ENCODE data around the gene C6orf136. TPM values are rescaled to one million over a fixed set of nuclear protein-coding genes. Genes with fewer than 3 reads are reported as not detected.

Gene C6orf136
- total and polyA plus RNA-seq, 4 donors, result 8.5 to 51.1 (median 23.7) TPM

- Histone ChIP-seq H3K27me3 (ENCODE audit: control insufficient read depth, insufficient read depth, low read length) (no peaks in the 10 kb centered on the region), H3K9me3 (ENCODE audit: control insufficient read depth, insufficient read depth, low read length) (no peaks in the 10 kb centered on the region), H3K36me3 (ENCODE audit: control insufficient read depth, insufficient read depth, low read length) (peaks cover 81% of the 10 kb centered on the region), H3K4me1 (ENCODE audit: control insufficient read depth, insufficient read depth, low read length) (no peaks in the 10 kb centered on the region), H3K27ac (ENCODE audit: low read depth, low read length) (no peak overlapping the region), H3K4me3 (ENCODE audit: low read depth, low read length) (no peak overlapping the region)
- 100% methylated on average over 3 of the region's 3 CpGs for WGBS (ENCODE audit: insufficient coverage)
- DNase-seq (ENCODE audit: low read depth in 4 of 6, low spot score in 6 of 6), result no peak
Measured at GRCh38 chr6:30635834-30636233, 11.1 kb upstream of the C6orf136 start.

GRCh38 chr6:30640481-30640880 is 6.5 kb upstream of the C6orf136 start:
- no peak for DNase-seq (ENCODE audit: low read depth in 4 of 6, low spot score in 6 of 6)
- no peaks in the 10 kb centered on the region for H3K27me3 ChIP-seq (ENCODE audit: control insufficient read depth, insufficient read depth, low read length)
- no peaks in the 10 kb centered on the region for H3K9me3 ChIP-seq (ENCODE audit: control insufficient read depth, insufficient read depth, low read length)
- H3K4me1 ChIP-seq (ENCODE audit: control insufficient read depth, insufficient read depth, low read length), result no peaks in the 10 kb centered on the region
- no peak overlapping the region for H3K27ac ChIP-seq (ENCODE audit: low read depth, low read length)
- WGBS (ENCODE audit: insufficient coverage), result 92% methylated on average over 5 of the region's 10 CpGs
- H3K36me3 ChIP-seq (ENCODE audit: control insufficient read depth, insufficient read depth, low read length), result peaks cover 86% of the 10 kb centered on the region
- no peak overlapping the region for H3K4me3 ChIP-seq (ENCODE audit: low read depth, low read length)

GRCh38 chr6:30641048-30641447 is 5.9 kb upstream of the C6orf136 start:
- Histone ChIP-seq H3K4me3 (ENCODE audit: low read depth, low read length) (no peak overlapping the region), H3K9me3 (ENCODE audit: control insufficient read depth, insufficient read depth, low read length) (no peaks in the 10 kb centered on the region), H3K36me3 (ENCODE audit: control insufficient read depth, insufficient read depth, low read length) (peaks cover 86% of the 10 kb centered on the region), H3K4me1 (ENCODE audit: control insufficient read depth, insufficient read depth, low read length) (peaks cover under 1% of the 10 kb centered on the region), H3K27me3 (ENCODE audit: control insufficient read depth, insufficient read depth, low read length) (no peaks in the 10 kb centered on the region), H3K27ac (ENCODE audit: low read depth, low read length) (no peak overlapping the region)
- DNase-seq (ENCODE audit: low read depth in 4 of 6, low spot score in 6 of 6), result no peak
- 100% methylated on average over 1 of the region's 1 CpG for WGBS (ENCODE audit: insufficient coverage)

- Histone ChIP-seq H3K4me3 (ENCODE audit: low read depth, low read length) (no peak overlapping the region), H3K4me1 (ENCODE audit: control insufficient read depth, insufficient read depth, low read length) (peaks cover 13% of the 10 kb centered on the region), H3K27me3 (ENCODE audit: control insufficient read depth, insufficient read depth, low read length) (no peaks in the 10 kb centered on the region), H3K27ac (ENCODE audit: low read depth, low read length) (no peak overlapping the region), H3K9me3 (ENCODE audit: control insufficient read depth, insufficient read depth, low read length) (no peaks in the 10 kb centered on the region), H3K36me3 (ENCODE audit: control insufficient read depth, insufficient read depth, low read length) (peaks cover 70% of the 10 kb centered on the region)
- DNase-seq (ENCODE audit: low read depth in 4 of 6, low spot score in 6 of 6), result no peak
- 100% methylated on average over 2 of the region's 2 CpGs for WGBS (ENCODE audit: insufficient coverage)
Measured at GRCh38 chr6:30643656-30644055, 3.3 kb upstream of the C6orf136 start.

GRCh38 chr6:30644769-30645168 is 2.2 kb upstream of the C6orf136 start:
- Histone ChIP-seq H3K27me3 (ENCODE audit: control insufficient read depth, insufficient read depth, low read length) (no peaks in the 10 kb centered on the region), H3K36me3 (ENCODE audit: control insufficient read depth, insufficient read depth, low read length) (peaks cover 63% of the 10 kb centered on the region), H3K27ac (ENCODE audit: low read depth, low read length) (no peak overlapping the region), H3K9me3 (ENCODE audit: control insufficient read depth, insufficient read depth, low read length) (no peaks in the 10 kb centered on the region), H3K4me1 (ENCODE audit: control insufficient read depth, insufficient read depth, low read length) (peaks cover 13% of the 10 kb centered on the region), H3K4me3 (ENCODE audit: low read depth, low read length) (no peak overlapping the region)
- 86% methylated on average over 5 of the region's 5 CpGs for WGBS (ENCODE audit: insufficient coverage)
- DNase-seq (ENCODE audit: low read depth in 4 of 6, low spot score in 6 of 6), result no peak

GRCh38 chr6:30645989-30646388 is 944 bp upstream of the C6orf136 start:
- no peak for DNase-seq (ENCODE audit: low read depth in 4 of 6, low spot score in 6 of 6)
- Histone ChIP-seq H3K36me3 (ENCODE audit: control insufficient read depth, insufficient read depth, low read length) (peaks cover 60% of the 10 kb centered on the region), H3K9me3 (ENCODE audit: control insufficient read depth, insufficient read depth, low read length) (no peaks in the 10 kb centered on the region), H3K4me3 (ENCODE audit: low read depth, low read length) (no peak overlapping the region), H3K4me1 (ENCODE audit: control insufficient read depth, insufficient read depth, low read length) (peaks cover 13% of the 10 kb centered on the region), H3K27ac (ENCODE audit: low read depth, low read length) (no peak overlapping the region), H3K27me3 (ENCODE audit: control insufficient read depth, insufficient read depth, low read length) (no peaks in the 10 kb centered on the region)
- WGBS (ENCODE audit: insufficient coverage), result no CpG with 5 or more reads among the region's 1 CpG

- under 1% methylated on average over 72 of the region's 78 CpGs for WGBS (ENCODE audit: insufficient coverage)
- Histone ChIP-seq H3K9me3 (ENCODE audit: control insufficient read depth, insufficient read depth, low read length) (no peaks in the 10 kb centered on the region), H3K27ac (ENCODE audit: low read depth, low read length) (peak overlapping the region; percentile 90)
Measured at GRCh38 chr6:30647242-30648116, 546 bp downstream of the C6orf136 start.

GRCh38 chr6:30651143-30651542 is 4.2 kb downstream of the C6orf136 start:
- H3K4me1 ChIP-seq (ENCODE audit: control insufficient read depth, insufficient read depth, low read length), result peaks cover 13% of the 10 kb centered on the region
- H3K9me3 ChIP-seq (ENCODE audit: control insufficient read depth, insufficient read depth, low read length), result no peaks in the 10 kb centered on the region
- H3K27ac ChIP-seq (ENCODE audit: low read depth, low read length), result no peak overlapping the region
- H3K4me3 ChIP-seq (ENCODE audit: low read depth, low read length), result no peak overlapping the region
- H3K27me3 ChIP-seq (ENCODE audit: control insufficient read depth, insufficient read depth, low read length), result no peaks in the 10 kb centered on the region
- H3K36me3 ChIP-seq (ENCODE audit: control insufficient read depth, insufficient read depth, low read length), result peaks cover 64% of the 10 kb centered on the region
- 90% methylated on average over 6 of the region's 12 CpGs for WGBS (ENCODE audit: insufficient coverage)
- DNase-seq (ENCODE audit: low read depth in 4 of 6, low spot score in 6 of 6), result no peak

More at GRCh38 chr6:30647242-30648116, 546 bp downstream of the C6orf136 start:
- peak; percentile 70 to 98 (median 80) for DNase-seq (ENCODE audit: low read depth in 4 of 6, low spot score in 6 of 6)
- Histone ChIP-seq H3K27me3 (ENCODE audit: control insufficient read depth, insufficient read depth, low read length) (no peaks in the 10 kb centered on the region), H3K4me1 (ENCODE audit: control insufficient read depth, insufficient read depth, low read length) (peaks cover 13% of the 10 kb centered on the region), H3K36me3 (ENCODE audit: control insufficient read depth, insufficient read depth, low read length) (peaks cover 61% of the 10 kb centered on the region), H3K4me3 (ENCODE audit: low read depth, low read length) (peak overlapping the region; percentile 89)

- Histone ChIP-seq H3K36me3 (ENCODE audit: control insufficient read depth, insufficient read depth, low read length) (peaks cover 94% of the 10 kb centered on the region), H3K4me3 (ENCODE audit: low read depth, low read length) (no peak overlapping the region), H3K4me1 (ENCODE audit: control insufficient read depth, insufficient read depth, low read length) (no peaks in the 10 kb centered on the region), H3K27me3 (ENCODE audit: control insufficient read depth, insufficient read depth, low read length) (no peaks in the 10 kb centered on the region), H3K27ac (ENCODE audit: low read depth, low read length) (no peak overlapping the region), H3K9me3 (ENCODE audit: control insufficient read depth, insufficient read depth, low read length) (no peaks in the 10 kb centered on the region)
- no peak for DNase-seq (ENCODE audit: low read depth in 4 of 6, low spot score in 6 of 6)
- WGBS (ENCODE audit: insufficient coverage), result 89% methylated on average over 11 of the region's 19 CpGs
Measured at GRCh38 chr6:30654798-30655742, 8.1 kb downstream of the C6orf136 start.
